GM19239 (cell line): ENCODE data around the gene ZC3HAV1.
A peak's percentile ranks its signal among the peaks of the same experiment; 100 is the strongest.
"Not testable (repeated sequence)": the region's sequence is repeated elsewhere in the genome, so short reads cannot be mapped to it uniquely, and the experiment has no call there.

ENCODE experiments used
- DNase-seq: peaks from one replicate; pipeline ENCODE4 v3.0.0; 2011; ENCODE audit warnings: low spot score; ENCODE audit not compliant: insufficient read length
- FAIRE-seq: peaks from 2 replicates; lab custom pipeline; 2011; peaks lifted over from hg19 to GRCh38; lab: Jason Lieb, UNC

The ZC3HAV1 gene

GRCh38 chr7:139091677-139091996 lies 17.9 kb downstream of the ZC3HAV1 start:
- FAIRE-seq (no peak), DNase-seq (no peak)

GRCh38 chr7:139089118-139089517 lies 20.4 kb downstream of the ZC3HAV1 start:
- DNase-seq (no peak), FAIRE-seq (no peak)

GRCh38 chr7:139088268-139088667 lies 21.3 kb downstream of the ZC3HAV1 start:
- FAIRE-seq = no peak
- DNase-seq = no peak

GRCh38 chr7:139087212-139087611 lies 22.3 kb downstream of the ZC3HAV1 start:
- FAIRE-seq = no peak
- no peak for DNase-seq

GRCh38 chr7:139086454-139086853 lies 23.1 kb downstream of the ZC3HAV1 start:
- FAIRE-seq (no peak), DNase-seq (no peak)

- FAIRE-seq = no peak
Measured at GRCh38 chr7:139084709-139085108, 24.8 kb downstream of the ZC3HAV1 start.

GRCh38 chr7:139081584-139081983 lies 27.9 kb downstream of the ZC3HAV1 start:
- DNase-seq (no peak), FAIRE-seq (no peak)

More at GRCh38 chr7:139084709-139085108, 24.8 kb downstream of the ZC3HAV1 start:
- no peak for DNase-seq

GRCh38 chr7:139080905-139081304 lies 28.6 kb downstream of the ZC3HAV1 start:
- FAIRE-seq (no peak), DNase-seq (no peak)

GRCh38 chr7:139079861-139080260 lies 29.7 kb downstream of the ZC3HAV1 start:
- DNase-seq = no peak
- FAIRE-seq = no peak

GRCh38 chr7:139078911-139079310 lies 30.6 kb downstream of the ZC3HAV1 start:
- no peak for DNase-seq
- FAIRE-seq = no peak

- no peak for DNase-seq
- FAIRE-seq = no peak
Measured at GRCh38 chr7:139078399-139078798, 31.1 kb downstream of the ZC3HAV1 start.

GRCh38 chr7:139077706-139078105 lies 31.8 kb downstream of the ZC3HAV1 start:
- FAIRE-seq, DNase-seq: not testable (repeated sequence)

- FAIRE-seq (no peak), DNase-seq (no peak)
Measured at GRCh38 chr7:139075871-139076686, 33.4 kb downstream of the ZC3HAV1 start.

- peak; percentile 59 for DNase-seq
- FAIRE-seq = peak; percentile 86
Measured at GRCh38 chr7:139075031-139075652, 34.4 kb downstream of the ZC3HAV1 start.

- no peak for DNase-seq
- FAIRE-seq = no peak
Measured at GRCh38 chr7:139072796-139073195, 36.7 kb downstream of the ZC3HAV1 start.

- DNase-seq (no peak), FAIRE-seq (no peak)
Measured at GRCh38 chr7:139071680-139072079, 37.8 kb downstream of the ZC3HAV1 start.

GRCh38 chr7:139068544-139069399 lies 40.7 kb downstream of the ZC3HAV1 start:
- no peak for FAIRE-seq
- no peak for DNase-seq

GRCh38 chr7:139066315-139066714 lies 43.2 kb downstream of the ZC3HAV1 start:
- FAIRE-seq (no peak), DNase-seq (no peak)

- DNase-seq (no peak), FAIRE-seq (no peak)
Measured at GRCh38 chr7:139065323-139065722, 44.2 kb downstream of the ZC3HAV1 start.

- FAIRE-seq = no peak
- no peak for DNase-seq
Measured at GRCh38 chr7:139061416-139061815, 48.1 kb downstream of the ZC3HAV1 start.

- DNase-seq = no peak
- FAIRE-seq = no peak
Measured at GRCh38 chr7:139060695-139061237, 48.8 kb downstream of the ZC3HAV1 start.
